ENCODE results near the gene HOXA5. TPM values are rescaled to one million over a fixed set of nuclear protein-coding genes. Genes with fewer than 3 reads are reported as not detected.

HOXA5 gene
- total RNA-seq, 1 donor from 2014 or later = 3.2 TPM

DNA sequence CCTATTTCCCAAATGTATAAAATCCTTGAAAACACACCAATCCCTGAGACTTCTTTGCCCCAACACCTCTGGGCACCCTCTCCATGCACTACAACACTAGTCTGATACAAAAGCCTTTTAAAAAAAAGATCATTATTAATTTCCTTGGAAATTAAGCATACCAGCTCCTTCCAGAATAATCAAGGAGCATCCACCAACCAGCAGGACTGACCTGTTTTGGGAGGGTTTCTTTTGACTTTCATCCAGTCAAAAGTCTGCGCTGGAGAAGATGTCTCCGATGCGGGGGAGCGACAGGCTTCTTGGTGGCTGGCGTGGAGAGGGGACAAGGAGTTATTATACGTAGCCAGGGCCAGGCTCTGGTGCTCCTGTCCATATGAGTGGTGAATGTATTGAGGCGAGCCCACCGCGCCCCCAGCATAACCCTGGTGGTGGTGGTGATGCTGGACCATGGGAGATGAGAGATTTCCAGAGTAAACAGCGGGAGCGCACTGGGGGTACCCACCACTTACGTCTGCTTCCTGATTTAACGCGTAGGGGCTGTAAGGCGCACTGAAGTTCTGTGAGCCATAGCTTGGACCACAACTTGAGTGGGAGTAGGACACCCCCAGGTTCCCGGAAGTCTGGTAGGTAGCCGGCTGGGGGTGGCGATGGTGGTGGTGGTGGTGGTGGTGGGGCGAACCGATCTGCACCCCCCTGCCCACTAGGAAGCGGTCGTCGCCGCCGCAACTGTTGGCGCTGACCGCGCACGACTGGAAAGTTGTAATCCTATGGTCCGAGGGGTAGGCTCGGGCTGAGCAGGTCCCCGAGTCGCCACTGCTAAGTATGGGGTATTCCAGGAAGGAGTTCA, 48.2 kb downstream of the HOXA5 start:
- TF ChIP-seq, protein P1, sequence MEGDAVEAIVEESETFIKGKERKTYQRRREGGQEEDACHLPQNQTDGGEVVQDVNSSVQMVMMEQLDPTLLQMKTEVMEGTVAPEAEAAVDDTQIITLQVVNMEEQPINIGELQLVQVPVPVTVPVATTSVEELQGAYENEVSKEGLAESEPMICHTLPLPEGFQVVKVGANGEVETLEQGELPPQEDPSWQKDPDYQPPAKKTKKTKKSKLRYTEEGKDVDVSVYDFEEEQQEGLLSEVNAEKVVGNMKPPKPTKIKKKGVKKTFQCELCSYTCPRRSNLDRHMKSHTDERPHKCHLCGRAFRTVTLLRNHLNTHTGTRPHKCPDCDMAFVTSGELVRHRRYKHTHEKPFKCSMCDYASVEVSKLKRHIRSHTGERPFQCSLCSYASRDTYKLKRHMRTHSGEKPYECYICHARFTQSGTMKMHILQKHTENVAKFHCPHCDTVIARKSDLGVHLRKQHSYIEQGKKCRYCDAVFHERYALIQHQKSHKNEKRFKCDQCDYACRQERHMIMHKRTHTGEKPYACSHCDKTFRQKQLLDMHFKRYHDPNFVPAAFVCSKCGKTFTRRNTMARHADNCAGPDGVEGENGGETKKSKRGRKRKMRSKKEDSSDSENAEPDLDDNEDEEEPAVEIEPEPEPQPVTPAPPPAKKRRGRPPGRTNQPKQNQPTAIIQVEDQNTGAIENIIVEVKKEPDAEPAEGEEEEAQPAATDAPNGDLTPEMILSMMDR (conservative IDR thresholded peaks at IDR 0.05) = no peak
- peaks cover 78% of the 10 kb centered on the region for H3K4me1 Mint-ChIP-seq
- H3K27ac Mint-ChIP-seq (ENCODE audit: unreplicated experiment) = no peak overlapping the region
- H3K4me3 Mint-ChIP-seq = peak overlapping the region; percentile 99
- H3K36me3 Mint-ChIP-seq (ENCODE audit: low read depth) = peaks cover 26% of the 10 kb centered on the region
- H3K27me3 Mint-ChIP-seq (ENCODE audit: low read depth) = peaks cover 96% of the 10 kb centered on the region
- no peak for DNase-seq (ENCODE audit: low read depth, low spot score)
- H3K9me3 Mint-ChIP-seq = no peaks in the 10 kb centered on the region

DNA sequence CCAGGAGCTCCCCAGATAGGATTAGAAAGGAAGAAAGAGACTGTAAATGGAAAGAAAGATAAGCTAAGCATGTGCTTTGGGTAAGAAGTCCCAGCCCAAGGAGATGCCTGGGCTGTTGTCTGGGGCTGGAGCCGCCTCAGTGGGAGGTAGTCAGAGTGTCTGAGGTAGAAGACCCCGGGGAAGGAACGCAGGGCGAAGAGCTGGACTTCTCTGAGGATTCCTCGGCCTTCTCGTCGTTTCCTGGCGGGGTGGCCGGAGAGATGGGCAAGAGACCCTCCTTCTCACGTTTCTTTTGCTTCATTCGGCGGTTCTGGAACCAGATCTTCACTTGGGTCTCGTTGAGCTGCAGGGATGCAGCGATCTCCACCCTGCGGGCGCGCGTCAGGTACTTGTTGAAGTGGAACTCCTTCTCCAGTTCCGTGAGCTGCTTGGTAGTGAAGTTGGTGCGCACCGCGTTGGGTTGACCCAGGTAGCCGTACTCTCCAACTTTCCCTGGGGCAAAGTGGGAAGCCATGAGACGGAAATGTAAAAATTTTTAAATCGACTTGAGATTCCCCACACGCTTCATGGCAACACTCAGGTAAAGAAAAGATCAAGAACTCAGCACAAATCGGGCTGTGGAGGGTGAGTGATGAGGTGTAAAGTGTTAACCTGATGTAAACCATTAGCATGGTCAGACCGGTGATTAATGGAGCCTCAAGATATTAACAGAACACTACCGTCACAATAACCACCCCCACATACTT, 49.0 kb downstream of the HOXA5 start:
- Mint-ChIP-seq H3K27ac (ENCODE audit: unreplicated experiment) (no peak overlapping the region), H3K4me3 (peak overlapping the region; percentile 99), H3K36me3 (ENCODE audit: low read depth) (peaks cover 19% of the 10 kb centered on the region), H3K4me1 (peaks cover 71% of the 10 kb centered on the region), H3K9me3 (no peaks in the 10 kb centered on the region), H3K27me3 (ENCODE audit: low read depth) (peaks cover 96% of the 10 kb centered on the region)
- no peak for DNase-seq (ENCODE audit: low read depth, low spot score)
- TF ChIP-seq, protein P1 (conservative IDR thresholded peaks at IDR 0.05) = no peak

DNA sequence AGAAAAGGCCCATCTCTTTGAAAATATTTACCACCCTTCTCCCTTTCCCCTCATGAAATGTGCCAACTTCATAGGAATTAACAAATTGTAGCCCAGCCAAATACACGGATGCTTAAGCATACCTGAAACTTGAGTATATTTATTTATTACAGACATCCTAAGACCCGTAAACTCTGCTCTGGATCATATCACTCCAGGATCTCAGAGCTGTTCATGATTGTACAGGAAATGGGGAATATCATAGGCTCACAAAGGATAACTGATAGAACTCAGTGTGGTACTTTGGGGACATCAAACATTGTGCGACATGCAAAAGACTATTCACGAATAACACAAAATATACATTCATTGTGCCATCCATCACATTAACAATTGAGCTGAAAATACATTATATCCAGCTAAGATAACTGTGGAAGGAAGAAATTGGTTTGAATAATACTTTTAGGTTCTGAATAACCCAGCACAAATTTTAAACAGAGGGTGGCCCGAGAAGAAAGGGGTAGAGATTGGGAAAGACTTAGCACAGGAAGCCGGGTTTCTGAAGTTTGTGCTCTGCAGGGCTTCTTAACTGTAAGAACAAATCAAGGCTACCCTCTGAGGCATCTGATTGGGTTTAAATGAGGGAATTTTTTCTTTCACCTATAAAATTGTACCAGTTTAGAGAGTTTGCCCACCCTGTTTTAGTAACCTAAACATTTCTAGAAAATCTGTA, 50.1 kb downstream of the HOXA5 start:
- Mint-ChIP-seq H3K36me3 (ENCODE audit: low read depth) (peaks cover 13% of the 10 kb centered on the region), H3K27me3 (ENCODE audit: low read depth) (peaks cover 92% of the 10 kb centered on the region), H3K4me3 (peak overlapping the region; percentile 99), H3K4me1 (peaks cover 60% of the 10 kb centered on the region), H3K27ac (ENCODE audit: unreplicated experiment) (no peak overlapping the region), H3K9me3 (no peaks in the 10 kb centered on the region)
- TF ChIP-seq, protein P1 (conservative IDR thresholded peaks at IDR 0.05) = no peak
- no peak for DNase-seq (ENCODE audit: low read depth, low spot score)

DNA sequence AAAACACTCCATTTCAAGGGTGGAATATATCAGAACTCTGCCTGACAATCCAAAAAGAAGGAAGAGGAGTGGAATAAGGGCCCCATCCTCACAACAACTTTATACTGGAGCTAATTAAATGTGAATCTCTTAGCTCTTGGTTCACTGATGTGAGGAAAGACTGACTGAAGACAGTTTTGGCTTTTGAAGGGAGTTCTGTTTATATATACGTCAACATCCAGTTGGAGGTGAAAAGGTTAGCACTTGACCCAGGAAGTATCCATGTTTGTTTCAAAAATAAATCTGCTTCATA, 50.7 kb downstream of the HOXA5 start:
- Mint-ChIP-seq H3K4me1 (peaks cover 58% of the 10 kb centered on the region), H3K36me3 (ENCODE audit: low read depth) (peaks cover 13% of the 10 kb centered on the region), H3K27me3 (ENCODE audit: low read depth) (peaks cover 87% of the 10 kb centered on the region), H3K27ac (ENCODE audit: unreplicated experiment) (no peak overlapping the region), H3K4me3 (peak overlapping the region; percentile 99), H3K9me3 (no peaks in the 10 kb centered on the region)
- TF ChIP-seq, protein P1 (conservative IDR thresholded peaks at IDR 0.05) = no peak
- DNase-seq (ENCODE audit: low read depth, low spot score) = no peak

DNA sequence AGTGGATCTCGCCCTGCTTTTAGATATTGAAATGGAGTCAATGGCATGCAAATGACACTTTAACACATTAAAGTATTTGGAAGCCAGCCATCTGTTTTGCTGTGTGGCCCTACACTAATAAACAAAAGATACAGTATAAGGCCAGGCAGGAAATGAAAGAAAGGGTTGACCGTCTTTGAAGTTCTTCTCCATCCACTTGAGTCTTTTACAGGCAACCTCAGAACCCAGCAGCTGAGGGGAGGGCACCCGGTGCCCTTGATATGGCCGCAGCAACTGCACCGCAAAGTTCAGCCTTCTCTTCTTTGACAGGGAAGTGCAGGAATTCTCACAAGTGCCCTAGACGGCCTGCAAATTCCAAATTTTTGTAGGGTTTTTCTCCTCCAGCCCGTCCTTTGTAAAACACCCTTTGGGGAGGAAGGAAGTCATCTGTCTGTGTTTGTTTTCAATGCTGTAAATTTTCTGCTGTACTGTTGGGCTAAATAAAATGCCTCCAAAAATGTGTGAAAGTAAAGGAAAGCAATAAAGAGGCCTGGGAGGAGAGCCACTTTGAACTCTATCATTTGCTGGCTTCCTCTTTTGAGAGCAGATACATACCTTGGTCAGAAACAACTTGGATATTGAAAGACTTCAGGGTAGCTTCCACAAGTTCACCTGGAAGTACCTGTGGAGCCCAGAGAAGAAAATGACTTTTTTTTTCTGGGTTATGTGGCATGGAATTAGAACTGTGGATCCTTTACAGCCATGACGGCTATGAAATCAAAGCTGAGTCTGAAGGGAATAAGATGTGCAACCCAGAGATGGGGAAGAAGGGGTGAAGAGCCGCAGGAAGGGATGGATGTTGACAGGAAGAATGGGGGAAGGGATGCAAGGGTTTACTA, 51.3 kb downstream of the HOXA5 start:
- Mint-ChIP-seq H3K4me3 (peak overlapping the region; percentile 42), H3K4me1 (peaks cover 53% of the 10 kb centered on the region), H3K9me3 (peaks cover 3% of the 10 kb centered on the region), H3K27ac (ENCODE audit: unreplicated experiment) (no peak overlapping the region), H3K36me3 (ENCODE audit: low read depth) (peaks cover 11% of the 10 kb centered on the region), H3K27me3 (ENCODE audit: low read depth) (peaks cover 86% of the 10 kb centered on the region)
- no peak for DNase-seq (ENCODE audit: low read depth, low spot score)
- TF ChIP-seq, protein P1 (conservative IDR thresholded peaks at IDR 0.05) = no peak
